GM21423 (cell line): Measurements from ENCODE around the gene SORCS2.

Experiments
- ATAC-seq: cut with Tn5 transposase; IDR thresholded peaks from one replicate; pipeline ENCODE4 v1.9.1; 2021; ENCODE audit warnings: mild to moderate bottlenecking, moderate library complexity; ENCODE audit not compliant: unreplicated experiment

SORCS2 gene

DNA sequence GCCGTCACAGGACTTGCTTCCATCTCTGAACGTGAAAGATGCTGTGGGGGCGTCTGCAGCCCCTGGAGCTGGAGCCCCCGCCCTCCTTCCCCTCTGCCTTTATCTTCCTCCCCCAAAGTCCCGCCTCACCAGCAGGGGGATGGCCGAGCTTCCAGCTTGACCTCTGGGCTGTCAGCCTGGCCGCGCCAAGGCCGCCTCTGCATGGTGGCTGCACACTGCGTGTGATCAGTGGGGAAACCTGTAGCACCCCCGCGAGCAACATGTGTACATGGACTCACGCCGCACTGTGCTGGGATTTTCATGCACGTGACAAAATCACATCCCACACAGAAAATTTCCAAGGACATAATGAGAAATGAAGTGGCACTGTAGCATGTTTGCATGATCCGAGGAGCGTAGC is 268.9 kb downstream of the SORCS2 start:
- no peak for ATAC-seq

DNA sequence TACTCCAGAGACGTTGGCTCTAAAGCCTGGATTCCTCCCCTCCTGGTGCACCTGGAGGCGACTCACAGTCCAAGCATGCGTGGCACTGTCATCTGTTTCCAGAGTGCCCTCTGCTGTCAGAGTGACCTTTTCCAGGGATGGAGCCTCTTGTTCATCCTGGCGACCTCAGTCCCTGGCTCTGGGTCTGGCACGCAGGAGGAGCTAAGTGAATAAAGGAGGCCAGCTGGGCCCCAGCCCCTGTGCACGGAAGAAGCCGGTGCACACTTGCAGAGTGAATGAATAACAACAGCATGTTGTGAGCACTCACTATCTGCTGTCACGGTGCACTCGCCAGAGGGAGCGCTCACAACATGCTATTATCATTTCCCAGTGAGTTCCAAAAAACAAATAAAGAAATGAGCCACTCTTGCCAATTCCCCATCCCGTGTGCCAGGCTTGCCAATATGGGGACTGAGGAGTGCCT is 270.2 kb downstream of the SORCS2 start:
- no peak for ATAC-seq

DNA sequence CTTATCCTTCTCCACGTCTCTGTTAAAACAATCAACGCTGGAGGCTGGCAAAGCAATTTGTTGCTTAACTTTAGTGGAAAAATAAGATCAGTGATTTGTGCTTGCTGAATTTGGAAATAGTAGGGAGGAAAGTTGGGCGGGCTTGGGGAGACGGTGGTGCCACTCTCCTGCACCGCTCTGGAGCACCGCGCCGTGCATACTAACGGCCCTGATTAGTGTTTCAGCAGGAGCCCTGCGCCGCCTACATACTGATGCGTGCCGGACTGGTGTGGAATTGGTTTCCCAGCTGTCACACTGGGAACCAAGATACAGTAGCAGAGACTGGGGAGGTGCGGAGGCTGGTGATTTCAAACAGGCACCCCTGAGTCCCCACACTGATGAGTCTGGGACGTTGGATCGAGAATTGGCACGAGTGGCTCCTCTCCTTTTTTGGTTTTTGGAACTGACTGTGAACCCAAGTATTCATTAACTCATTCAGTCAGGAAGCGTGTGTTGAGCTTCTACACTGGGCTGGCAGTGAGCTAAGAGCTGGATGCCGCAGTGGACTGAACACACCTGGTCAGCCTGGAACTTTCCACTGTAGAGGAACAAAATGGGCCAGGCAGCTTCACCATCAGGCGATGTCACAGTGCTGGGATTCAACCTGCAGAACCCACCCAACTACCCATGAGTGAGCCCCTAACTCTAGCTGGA is 271.4 kb downstream of the SORCS2 start:
- no peak for ATAC-seq

DNA sequence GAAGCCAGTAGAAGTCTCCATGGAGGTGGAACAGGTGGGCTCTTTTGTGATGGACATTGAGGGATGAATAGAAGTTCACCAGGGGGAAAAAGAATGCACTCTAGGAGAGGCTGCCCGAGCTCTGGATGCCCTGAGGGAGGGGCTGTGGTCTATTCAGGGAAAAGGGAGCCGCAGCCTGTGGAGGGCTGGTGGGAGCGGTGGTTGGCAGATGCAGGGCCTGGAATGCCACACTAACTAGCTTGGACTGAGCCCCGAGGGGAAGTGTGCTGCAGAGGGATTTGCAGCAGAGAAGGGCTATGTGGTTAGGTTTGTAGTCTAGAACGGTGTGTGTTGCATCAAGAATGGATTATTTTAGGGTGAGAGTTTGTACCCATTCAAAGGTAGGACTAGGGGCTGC is 271.9 kb downstream of the SORCS2 start:
- ATAC-seq, result no peak

GRCh38 chr4:7465017-7465416 is 272.7 kb downstream of the SORCS2 start:
- no peak for ATAC-seq

GRCh38 chr4:7466215-7466614 is 273.9 kb downstream of the SORCS2 start:
- ATAC-seq, result no peak

DNA sequence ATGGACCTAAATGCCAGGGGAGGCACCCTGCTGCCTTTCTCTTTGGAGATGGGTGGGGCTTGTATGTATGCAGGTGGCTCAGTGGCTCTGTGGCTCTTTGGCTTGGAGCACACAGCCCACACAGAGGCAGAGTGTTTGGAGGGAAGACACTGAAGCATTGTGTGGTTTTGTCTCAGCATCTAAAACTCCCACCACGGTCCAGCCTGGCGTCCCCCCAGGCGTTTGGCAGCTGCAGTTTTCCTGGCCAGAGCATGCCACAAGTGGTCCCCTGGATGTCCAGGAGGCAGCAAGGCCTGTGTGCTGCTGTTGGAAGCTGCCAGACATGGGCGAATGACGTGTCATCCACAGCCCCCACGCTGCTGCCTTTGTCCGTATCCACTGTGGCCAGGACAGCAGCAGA is 274.6 kb downstream of the SORCS2 start:
- no peak for ATAC-seq

DNA sequence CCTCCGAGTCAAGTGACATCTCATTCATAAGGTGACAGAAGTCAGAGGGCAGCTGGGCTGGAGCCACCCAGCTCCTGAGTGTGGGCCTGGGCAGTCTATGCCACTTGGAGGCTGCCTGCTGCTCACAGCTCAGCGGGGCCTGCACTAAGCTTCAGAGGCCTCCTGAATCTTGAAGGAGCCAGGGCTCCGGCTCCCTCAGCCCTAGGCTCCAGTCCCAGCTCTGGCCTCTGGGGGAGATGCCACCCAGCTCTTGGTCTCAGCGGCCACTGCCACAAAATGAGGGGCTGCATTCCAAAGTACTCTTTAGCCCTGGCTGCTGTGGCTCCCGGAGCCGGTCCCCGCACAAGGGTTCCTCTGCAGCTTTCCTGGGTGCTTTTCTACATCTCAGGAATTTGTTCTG is 275.1 kb downstream of the SORCS2 start:
- no peak for ATAC-seq

GRCh38 chr4:7469023-7469422 is 276.7 kb downstream of the SORCS2 start:
- ATAC-seq, result no peak

- ATAC-seq, result no peak
Observed at GRCh38 chr4:7470111-7470510, 277.8 kb downstream of the SORCS2 start.

GRCh38 chr4:7470522-7471128 is 278.3 kb downstream of the SORCS2 start:
- no peak for ATAC-seq

- no peak for ATAC-seq
Observed at GRCh38 chr4:7472442-7473013, 280.2 kb downstream of the SORCS2 start.

GRCh38 chr4:7473081-7473480 is 280.7 kb downstream of the SORCS2 start:
- ATAC-seq, result no peak

DNA sequence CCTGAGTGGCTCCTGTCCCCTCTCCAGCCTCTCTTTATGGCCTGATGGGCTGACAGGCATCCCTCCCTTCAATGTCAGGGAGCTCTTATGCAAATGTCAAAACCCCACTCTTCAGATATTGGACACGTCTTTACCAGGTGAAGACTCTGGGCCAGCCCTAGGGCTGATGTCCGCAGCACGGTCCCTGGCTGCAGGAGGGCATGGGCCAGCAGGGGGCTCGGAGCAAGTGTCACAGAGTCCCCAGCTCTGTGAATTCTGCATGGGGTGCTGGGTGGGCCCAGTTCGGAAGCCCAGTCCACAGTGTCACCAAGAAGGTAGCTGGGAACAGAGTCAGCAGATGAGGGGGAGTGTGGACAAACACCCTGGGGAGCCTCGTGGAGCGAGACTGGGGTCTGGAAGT is 282.0 kb downstream of the SORCS2 start:
- no peak for ATAC-seq

GRCh38 chr4:7475207-7475606 is 282.9 kb downstream of the SORCS2 start:
- ATAC-seq, result no peak

DNA sequence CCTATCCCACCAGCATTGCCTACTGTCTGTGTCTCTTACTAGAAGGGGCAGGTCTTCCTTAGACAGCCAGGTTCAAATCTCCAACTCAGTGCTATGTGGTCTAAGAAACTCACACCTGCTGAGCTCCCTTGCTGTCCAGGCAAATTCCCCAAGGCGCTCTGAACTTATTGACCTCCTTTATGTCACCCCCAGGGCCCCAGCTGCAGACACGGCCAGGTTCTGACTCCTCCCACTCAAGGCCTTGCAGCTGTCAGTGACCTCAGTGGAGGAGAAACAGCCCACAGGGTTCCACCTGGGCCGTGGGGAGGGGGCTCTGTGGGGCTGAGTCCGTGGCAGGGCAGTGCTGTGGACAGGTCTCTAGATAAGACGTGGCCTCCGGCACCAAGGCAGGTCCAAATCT is 284.5 kb downstream of the SORCS2 start:
- no peak for ATAC-seq

DNA sequence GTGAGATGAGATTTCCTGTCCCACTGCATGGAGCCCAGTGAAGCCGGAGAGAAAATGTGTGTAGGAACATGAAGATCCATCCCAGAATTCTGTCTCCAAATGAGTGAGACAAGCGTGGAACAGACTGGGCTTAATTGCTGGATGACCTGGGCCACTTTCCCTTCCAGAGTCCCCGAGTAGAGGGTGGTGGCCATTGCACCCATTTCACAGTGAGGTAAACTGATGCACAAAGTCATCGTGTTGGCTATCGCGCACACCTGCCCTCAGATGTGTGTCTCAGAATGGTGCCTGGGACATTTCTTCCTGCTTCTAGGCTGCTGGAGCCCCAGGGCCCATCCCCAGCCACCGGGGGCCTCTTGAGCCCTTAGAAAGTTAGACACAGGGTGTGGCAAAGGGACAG is 285.4 kb downstream of the SORCS2 start:
- ATAC-seq, result no peak

- no peak for ATAC-seq
Observed at GRCh38 chr4:7478665-7479064, 286.3 kb downstream of the SORCS2 start.

DNA sequence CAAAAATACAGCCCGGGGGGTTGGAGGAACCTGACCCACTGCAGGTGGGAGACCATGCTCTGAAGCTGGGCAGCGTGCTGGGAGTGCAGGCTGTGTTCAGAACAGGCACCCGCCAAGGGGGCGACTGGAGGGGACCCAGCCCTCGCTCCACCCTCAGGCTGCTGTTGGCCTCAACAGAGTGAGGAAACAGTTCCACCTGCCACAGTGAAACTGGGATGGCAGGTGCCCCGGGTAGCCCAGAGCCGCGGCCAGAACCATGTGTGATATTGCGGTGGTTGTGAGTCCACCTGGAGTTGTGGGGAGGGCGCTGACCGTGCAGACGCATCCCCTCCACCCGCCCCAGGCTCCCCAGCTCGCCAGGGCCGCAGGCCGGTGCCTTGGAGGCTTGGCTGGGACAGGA is 288.1 kb downstream of the SORCS2 start:
- ATAC-seq, result no peak

- ATAC-seq, result no peak
Observed at GRCh38 chr4:7481227-7481626, 288.9 kb downstream of the SORCS2 start.

DNA sequence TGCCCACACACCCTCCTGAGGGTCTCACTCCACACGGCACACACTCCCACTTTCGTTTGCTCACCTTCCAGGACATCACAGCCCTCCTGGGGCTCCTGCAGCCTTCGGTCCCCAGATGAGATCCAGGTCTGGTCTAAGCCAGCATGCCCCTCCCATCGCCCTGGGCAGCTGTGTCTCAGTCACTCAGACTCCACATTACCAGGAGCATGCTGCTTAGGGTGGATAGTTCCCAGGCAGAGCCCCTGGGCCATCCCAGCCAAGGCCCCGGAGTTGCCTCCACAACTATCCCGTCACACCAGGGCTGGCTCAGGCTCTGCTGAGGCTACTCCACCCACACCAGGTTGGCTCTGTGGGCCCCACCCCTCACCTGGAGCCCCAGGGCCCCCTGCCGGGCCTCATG is 292.8 kb downstream of the SORCS2 start:
- no peak for ATAC-seq

DNA sequence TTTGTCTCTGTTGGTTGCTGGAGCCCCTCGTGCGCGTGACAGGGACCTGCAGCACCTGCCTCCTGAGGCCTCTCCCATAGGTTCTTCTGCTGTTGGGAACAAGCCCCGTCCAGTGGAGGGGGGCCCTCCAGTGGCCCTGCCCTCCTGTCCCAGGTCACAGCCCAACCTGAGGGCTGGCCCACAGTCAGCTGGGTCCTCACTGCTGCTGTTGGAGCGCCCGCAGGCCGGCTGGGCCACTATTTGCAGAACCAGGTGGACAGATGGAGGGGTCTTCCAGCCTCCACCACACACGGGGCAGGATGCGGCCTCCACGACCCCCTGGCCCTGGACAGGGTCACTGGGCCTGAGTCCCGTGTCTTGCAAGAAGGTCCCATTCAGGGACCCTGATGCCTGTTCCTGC is 293.8 kb downstream of the SORCS2 start:
- ATAC-seq, result no peak

DNA sequence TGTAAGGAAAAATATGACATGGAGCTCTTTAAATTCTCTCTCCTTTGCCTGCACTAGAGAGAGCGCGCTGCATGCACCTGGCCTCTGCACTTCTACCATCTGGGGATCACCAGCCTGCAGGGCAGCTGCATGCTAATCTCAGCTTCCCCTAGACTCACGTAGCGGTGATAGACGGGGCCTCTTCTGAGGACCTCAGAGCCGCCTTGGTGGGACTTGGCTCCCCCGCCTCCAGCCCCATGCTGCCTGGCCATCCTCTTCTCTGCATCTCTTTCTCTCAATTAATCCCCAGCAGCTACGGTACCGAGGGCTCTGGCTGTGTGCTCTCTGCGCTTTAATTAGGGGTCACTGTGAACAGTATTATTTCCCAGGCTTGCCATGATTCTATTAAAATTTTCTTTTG is 295.2 kb downstream of the SORCS2 start:
- ATAC-seq, result no peak
